ENCODE data around the gene DOK3.

DOK3 gene

DNA sequence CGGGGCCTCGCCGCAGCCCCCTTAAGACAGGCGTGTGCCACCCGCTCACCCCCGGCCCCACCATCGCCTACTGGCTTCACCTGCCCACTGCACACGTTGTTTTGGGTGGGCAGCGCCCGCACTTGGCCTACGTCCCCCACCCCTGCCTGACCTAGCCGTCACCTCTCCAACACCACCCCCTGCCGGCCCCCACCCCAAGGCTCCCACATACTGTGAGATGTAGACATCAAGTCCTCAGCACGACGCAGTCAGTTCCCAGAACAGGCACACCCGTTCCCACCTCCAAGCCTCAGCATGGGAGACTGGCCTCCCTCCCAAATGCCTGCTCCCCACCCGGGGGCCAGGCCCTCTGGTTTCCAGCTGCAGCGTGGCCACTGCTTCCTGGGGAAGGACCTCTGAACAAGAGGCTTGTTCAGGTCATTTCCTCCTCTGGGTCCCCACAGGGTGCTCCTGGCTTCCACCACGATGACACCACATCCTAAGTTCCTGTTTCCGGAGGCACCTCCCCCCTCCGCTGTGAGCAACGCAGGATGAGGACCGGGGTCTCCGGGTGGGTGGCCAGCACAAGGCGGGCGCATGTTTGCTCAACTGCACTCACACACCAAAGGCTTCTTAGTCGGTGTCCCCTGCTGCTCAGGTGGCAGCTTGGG, 47.5 kb downstream of the DOK3 start:
- peak; percentile 67 for DNase-seq

DNA sequence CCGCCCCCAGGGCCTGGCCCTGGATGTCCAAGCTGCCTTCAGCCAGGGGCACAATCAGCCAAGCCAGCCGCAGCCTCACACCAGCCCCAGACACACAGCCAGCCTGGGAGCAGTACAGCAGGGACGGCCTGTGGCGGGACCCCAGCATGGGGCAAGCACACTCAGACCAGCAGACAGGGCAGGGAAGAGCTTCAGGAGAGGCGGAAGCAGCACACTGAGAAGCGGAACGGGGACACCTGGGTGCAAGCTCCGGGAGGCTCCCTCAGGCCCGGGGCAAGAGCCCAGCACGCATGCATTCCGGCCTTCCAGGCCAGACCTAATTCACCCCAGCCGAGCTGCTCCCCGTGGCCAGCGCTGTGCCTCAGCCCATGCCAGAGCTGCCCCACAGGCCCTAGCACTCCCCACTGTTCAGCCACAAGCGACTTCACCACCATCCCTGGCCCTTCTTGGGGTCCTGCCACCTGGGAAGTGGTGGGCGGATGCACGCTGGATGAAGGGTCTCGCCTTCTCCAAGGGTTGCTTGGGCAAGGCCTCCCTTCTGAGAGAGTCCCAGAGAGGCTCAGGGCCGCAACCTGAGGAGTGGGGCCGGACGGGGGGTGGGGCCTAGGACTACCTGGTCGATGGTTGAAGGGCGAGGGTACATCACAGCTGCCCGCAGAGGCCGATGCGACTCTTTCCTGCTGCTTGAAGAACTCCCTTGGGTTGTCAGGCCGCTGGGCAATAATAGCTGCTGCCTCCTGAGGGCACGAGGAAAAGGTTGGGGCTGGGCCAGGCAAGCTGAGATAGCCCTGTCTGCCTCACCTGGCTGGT, 49.6 kb downstream of the DOK3 start:
- DNase-seq: no peak

DNA sequence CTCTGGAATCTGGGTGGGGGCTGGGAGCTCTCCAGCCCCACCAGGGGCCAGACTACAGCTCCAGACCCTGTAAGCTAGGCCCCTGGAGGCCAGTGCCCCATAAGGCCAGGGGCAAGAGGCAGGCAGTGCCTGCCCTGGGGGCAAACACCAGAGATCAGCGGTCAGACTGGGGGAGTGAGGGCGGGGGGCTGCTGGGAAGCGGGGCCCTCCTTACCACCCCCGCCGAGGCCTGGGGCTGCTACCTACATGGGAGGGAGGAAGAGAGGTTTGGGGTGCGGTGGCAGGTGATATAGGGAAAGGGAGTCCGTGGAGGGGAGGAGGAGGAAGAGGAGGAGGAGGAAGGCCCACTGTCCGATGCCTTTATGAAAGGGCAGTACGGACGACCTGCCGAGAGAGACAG, 50.3 kb downstream of the DOK3 start:
- no peak for DNase-seq

DNA sequence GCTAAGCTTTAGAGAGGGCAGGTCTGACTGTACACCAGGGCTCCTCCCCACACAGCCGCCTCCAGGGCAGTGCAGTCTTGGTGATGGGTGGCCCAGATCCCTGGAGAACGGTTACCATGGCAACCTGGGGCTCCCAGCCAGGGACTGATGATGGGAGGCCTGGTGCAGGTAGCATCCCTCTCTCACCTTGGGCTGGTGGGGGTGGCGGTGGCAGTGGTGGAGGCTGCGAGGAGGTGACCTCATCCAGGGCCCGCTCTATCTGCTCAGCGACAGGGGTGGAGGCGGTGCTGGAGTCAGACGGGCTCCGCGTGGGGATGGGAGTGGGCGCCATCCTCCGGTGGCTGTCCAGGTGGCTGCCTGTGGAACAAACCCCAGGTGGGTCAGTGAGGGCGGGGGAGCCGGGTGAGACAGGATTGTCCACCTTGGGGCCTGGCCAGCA, 50.7 kb downstream of the DOK3 start:
- DNase-seq: no peak

DNA sequence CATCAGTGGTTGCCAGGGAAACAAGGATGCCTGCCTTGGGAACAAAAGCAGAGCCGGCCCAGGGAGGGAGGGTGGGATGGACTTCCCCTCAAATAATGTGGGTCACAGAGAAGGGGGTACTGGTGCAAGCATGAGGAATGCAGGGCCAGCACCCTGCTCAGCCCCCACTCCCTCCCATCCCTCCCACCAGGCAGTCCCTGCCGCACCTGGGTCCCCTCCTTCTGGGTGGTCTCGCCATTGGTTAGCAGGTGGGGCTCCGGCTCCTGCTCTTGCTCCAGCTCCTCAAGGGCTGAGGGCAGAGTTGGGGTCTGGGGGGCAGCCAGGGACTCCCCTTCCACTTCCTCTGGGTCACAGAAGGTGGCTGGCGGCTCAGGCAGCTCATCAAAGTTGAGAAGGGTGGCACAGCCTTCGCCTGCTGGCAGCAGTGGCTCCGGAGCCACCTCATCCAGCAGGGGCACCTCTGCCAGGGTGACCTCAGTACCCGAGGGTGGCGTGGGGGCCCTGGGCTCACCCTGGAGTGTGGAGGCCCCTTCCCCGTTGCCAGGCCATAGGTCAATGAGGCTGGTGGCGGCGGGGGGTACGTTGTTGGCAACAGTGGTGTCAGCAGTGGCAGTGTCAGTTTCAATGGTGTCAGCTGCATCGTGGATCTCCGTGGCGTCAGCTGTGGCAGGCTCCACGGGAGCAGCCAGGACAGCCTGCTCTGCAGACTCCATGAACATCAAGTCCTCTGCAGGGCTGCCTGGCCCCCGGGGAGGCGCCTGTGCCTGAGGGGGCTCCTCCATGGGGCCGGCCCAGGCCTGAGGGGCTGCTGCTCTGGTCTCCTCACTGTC, 51.6 kb downstream of the DOK3 start:
- DNase-seq: no peak

DNA sequence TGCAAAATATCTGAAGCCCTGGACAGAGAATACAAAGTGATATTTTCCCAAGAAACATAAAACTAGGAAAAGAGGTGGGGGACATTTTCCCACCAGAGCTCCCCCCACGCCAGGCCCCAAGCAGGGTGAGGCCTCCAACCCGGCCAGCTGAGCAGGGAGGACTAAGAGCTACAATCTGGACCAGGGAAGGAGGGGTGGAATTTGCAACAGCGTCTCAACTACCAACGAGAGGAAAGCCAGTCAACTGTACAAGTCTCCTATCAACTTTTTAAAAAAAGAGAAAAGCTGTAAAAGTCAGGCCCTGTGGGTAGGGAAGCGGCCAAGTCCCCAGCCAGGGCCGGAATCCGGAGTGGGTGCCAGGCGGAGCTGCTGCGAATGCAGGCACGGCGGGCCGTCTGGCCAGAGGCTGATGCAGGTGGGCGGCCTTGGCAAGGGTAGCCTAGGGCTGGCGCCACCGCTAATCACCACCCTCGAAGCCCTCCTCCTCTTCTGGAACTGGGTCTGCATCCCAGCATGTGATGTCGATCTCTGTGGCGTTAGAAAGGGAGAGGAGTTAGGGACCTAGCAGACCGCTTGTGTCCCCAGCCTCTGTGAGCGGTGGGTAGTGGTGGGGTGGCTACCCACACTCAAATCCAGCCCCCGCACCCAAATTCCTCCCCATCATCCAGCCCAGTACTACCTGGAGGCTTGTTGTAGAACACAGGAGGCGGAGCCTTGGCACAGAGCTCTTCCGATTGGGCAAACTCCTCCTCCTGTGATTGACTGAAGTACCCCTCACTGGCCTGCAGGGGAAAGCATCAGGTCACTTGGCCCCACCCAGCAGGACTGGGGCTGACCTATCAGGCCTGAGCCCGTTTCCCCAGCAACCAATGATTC, 52.4 kb downstream of the DOK3 start:
- peak; percentile 98 for DNase-seq

DNA sequence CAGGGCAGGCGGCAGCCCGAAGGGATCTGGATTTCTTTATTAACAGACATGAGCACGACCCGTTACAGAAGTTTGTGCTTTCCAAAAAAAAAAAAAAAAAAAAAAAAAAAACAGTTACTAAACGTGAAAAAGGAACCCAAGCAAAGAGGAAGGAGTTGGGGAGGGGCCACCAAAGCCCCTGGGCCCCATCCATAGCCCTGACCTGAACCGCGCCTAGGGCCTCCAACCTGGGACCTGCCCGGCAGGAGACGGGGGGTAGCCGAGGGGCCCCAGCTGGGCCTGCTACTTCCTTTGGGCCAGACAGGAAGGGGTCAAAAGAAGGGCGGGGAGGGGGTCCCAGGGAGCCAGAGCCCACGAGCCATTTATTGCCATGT, 53.0 kb downstream of the DOK3 start:
- no peak for DNase-seq

DNA sequence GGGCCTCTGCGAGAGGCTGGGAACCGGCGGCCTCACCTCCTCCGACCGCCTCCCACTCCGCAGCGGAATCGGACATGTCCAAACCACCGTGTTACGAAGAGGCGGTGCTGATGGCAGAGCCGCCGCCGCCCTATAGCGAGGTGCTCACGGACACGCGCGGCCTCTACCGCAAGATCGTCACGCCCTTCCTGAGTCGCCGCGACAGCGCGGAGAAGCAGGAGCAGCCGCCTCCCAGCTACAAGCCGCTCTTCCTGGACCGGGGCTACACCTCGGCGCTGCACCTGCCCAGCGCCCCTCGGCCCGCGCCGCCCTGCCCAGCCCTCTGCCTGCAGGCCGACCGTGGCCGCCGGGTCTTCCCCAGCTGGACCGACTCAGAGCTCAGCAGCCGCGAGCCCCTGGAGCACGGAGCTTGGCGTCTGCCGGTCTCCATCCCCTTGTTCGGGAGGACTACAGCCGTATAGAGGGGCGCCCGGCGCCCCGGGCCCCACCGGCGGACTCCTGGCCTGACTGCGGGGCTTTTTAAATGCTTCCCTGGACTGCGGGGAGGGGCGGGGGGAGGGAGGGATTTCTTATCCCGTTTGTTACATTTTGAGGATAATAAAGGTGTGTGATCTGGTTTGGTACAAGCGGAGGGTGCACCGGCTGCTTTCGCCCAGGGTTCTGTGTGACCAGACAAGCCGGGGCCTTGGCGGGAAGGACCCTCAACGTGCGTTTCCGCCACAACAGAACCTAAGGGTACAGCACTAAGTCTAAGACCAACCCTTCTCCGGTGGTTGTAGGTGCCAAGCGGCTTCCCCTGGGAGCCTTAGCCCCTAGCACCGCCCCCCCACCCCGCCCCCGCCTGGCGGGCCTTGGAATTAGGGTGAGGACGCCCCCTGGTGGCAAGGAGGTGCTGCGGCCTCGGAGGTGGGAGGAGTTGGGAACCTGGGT, 53.7 kb downstream of the DOK3 start:
- peak; percentile 96 for DNase-seq

DNA sequence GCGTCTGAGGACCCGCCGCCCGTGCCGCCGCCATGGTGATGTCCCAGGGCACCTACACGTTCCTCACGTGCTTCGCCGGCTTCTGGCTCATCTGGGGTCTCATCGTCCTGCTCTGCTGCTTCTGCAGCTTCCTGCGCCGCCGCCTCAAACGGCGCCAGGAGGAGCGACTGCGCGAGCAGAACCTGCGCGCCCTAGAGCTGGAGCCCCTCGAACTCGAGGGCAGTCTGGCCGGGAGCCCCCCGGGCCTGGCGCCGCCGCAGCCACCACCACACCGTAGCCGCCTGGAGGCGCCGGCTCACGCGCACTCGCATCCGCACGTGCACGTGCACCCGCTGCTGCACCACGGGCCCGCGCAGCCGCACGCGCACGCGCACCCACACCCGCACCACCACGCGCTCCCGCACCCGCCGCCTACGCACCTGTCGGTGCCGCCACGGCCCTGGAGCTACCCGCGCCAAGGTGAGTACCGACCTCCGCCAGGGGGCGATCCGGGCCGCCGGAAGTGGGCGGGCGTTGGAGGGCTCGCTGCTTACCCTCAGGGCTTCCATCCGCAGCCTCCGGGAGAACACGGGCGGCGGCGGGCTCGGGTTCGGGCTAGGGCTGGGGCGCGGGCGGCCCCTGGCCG, 54.5 kb downstream of the DOK3 start:
- peak; percentile 87 for DNase-seq

DNA sequence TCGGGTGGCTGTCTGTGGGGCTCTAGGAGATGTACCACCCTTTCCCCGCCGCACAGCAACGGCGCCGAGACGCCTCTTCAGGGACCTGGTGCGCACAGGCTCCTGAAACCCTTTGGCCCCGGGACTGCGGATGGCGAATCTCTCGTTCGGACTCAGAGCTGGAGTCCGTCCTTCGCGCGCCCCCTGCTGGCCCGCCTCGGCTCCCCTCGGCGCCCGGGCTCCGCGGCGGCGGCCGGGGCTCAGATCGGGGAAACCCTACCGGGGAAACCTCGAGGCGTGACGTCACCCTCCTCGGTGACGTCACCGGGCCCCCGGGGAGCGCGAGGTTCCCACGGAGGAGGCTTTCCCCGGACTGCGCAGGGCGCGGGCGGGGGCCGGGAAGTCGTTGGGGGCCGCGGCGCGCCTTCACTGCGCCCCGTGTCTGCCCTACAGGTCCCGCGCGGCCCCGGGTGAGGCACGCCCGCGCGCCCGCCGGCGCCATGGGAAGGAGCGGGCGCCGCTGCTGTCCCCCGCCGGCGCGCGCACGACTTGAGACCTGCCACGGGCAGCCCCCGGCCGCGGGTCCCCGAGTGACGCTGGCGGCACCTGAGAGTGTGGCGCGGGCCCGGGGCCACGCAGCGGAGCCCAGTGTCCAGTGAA, 55.1 kb downstream of the DOK3 start:
- DNase-seq: peak; percentile 95

DNA sequence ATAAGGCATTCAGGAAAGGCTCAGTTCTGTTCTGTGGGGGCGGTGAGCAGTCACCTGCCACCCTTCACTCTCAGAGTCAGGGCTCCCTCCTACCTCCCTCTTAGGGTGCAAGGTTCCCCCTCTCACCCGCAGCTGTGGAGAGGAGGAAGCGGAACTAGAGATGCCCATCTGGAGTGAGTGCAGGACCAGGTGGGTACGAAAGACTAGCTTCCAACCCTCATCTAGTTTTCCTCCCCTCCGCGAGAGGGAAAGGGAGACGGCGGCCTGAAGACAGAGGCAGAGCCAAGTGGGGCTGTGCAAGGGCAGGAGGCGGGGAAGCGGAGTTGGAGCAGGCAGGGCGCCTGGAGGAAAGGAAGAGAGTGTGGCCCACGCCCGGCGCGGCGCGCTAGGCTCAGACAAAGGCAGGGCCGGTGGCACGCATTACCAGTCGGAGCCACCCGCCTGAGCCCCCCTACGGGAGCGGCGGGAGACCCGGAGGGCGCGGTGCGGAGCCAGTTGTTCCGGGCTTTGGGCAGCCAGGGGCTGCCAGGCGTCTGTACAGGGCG, 55.7 kb downstream of the DOK3 start:
- DNase-seq: peak; percentile 49

DNA sequence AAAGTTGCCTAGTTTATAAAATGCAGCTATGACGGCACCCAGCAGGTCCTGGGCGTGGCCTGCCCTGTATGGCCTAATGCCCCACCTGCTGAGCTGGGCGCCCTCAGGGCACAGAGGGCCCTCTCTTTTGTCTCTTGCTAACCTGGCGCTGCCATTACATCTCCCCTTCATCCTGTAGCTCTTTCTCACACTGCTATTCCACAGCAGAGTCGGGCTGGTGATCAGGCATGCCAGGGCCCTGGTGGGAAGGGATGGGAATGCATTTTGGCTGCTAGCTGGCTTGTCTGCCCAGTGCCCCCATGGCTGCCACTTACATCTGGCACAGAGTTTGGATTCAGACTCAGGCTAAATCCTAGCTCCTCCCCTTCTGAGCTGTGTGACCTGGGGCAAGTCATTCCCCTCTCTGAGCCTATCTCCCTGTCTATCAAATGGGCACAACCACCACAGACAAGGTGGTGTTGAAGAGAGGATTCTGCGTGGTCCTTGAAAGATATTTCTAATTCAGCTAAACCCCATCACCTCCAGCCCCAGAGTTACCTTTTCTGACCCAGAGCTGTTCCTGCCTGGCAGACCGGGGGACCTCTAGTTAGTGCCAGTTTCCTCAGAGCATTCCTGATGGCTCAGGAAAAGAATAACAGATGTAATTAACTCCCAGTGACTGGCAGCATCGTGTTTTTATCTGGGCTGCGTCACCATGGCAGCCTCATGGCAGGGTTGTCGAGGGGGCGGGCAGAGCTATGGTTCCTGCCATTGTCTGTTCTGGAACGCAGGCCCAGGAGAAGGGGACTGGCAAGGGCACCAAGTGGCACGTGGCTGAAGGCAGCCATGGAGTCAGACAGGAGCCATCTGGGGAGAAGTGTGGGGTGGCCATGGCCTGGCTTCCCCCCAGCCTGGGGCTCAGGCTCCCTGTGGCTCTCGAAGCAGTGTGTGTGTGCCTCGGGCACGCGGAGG, 56.7 kb downstream of the DOK3 start:
- DNase-seq: no peak
